GM19452 (cell line): Measurements from ENCODE around the gene GPI.

Source experiments
- ATAC-seq: cut with Tn5 transposase; IDR thresholded peaks from one replicate; pipeline ENCODE4 v1.9.1; 2021; ENCODE audit not compliant: unreplicated experiment

The GPI gene

GRCh38 chr19:34337739-34338138 lies 27.3 kb upstream of the GPI start:
- no peak for ATAC-seq

- ATAC-seq, result no peak
Measured at GRCh38 chr19:34341935-34342680, 22.9 kb upstream of the GPI start.

GRCh38 chr19:34343751-34344150 lies 21.2 kb upstream of the GPI start:
- ATAC-seq, result no peak

GRCh38 chr19:34345947-34346351 lies 19.0 kb upstream of the GPI start:
- ATAC-seq, result no peak

GRCh38 chr19:34347561-34348165 lies 17.3 kb upstream of the GPI start:
- ATAC-seq, result no peak

GRCh38 chr19:34348899-34349487 lies 16.0 kb upstream of the GPI start:
- no peak for ATAC-seq

- ATAC-seq, result no peak
Measured at GRCh38 chr19:34350161-34350561, 14.8 kb upstream of the GPI start.

GRCh38 chr19:34351382-34351826 lies 13.6 kb upstream of the GPI start:
- ATAC-seq, result peak; percentile 83

- ATAC-seq, result no peak
Measured at GRCh38 chr19:34353546-34353945, 11.4 kb upstream of the GPI start.

GRCh38 chr19:34355201-34355600 lies 9.8 kb upstream of the GPI start:
- ATAC-seq, result no peak

- ATAC-seq, result no peak
Measured at GRCh38 chr19:34356875-34357274, 8.1 kb upstream of the GPI start.

- ATAC-seq, result no peak
Measured at GRCh38 chr19:34357431-34357830, 7.6 kb upstream of the GPI start.

GRCh38 chr19:34359140-34359953 lies 5.6 kb upstream of the GPI start:
- ATAC-seq, result peak; percentile 85

GRCh38 chr19:34359954-34360315 lies 5.1 kb upstream of the GPI start:
- no peak for ATAC-seq

GRCh38 chr19:34360354-34360909 lies 4.6 kb upstream of the GPI start:
- no peak for ATAC-seq

- no peak for ATAC-seq
Measured at GRCh38 chr19:34362679-34363069, 2.3 kb upstream of the GPI start.

GRCh38 chr19:34363094-34363493 lies 1.9 kb upstream of the GPI start:
- ATAC-seq, result no peak

GRCh38 chr19:34363930-34364329 lies 1.1 kb upstream of the GPI start:
- no peak for ATAC-seq

- no peak for ATAC-seq
Measured at GRCh38 chr19:34364462-34364829, 550 bp upstream of the GPI start.

- no peak for ATAC-seq
Measured at GRCh38 chr19:34365463-34366401, 736 bp downstream of the GPI start.
